Loucy (cell line): ENCODE measurements around the gene COG8.

Experiments
- EZH2phosphoT487 ChIP-seq: fragments of 200-600 bp; IDR thresholded peaks from 2 replicates; pipeline ENCODE4 v1.6.1; 2018; ENCODE audit warnings: antibody characterized with exemption, mild to moderate bottlenecking, moderate library complexity, borderline replicate concordance
- TF ChIP-seq, protein P1 (sequence below): fragments of 200-600 bp; sonication (generic); conservative IDR thresholded peaks from 2 replicates; pipeline ENCODE4 v1.5.1; 2014; ENCODE audit warnings: mild to moderate bottlenecking, antibody characterized with exemption, low read length

DNA sequence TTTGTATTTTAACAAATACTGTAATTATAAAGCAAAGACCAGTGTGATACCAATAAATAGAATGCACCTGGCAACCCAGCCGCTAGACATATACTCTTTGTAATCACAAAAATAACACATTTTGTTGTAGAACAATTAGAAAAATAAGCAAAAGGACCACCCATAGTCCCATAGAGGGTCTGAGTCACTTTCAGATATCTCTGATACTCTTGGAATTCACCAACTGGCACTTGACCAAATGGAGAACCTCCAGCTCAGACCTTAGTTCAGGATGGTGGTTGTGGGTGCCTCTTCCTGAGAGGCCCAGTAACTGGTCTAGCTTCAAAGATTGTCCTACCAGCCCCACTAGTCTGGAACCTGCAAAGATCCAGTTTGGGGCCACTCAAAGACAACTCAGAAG is 47.2 kb upstream of the COG8 start:
- TF ChIP-seq, protein P1, sequence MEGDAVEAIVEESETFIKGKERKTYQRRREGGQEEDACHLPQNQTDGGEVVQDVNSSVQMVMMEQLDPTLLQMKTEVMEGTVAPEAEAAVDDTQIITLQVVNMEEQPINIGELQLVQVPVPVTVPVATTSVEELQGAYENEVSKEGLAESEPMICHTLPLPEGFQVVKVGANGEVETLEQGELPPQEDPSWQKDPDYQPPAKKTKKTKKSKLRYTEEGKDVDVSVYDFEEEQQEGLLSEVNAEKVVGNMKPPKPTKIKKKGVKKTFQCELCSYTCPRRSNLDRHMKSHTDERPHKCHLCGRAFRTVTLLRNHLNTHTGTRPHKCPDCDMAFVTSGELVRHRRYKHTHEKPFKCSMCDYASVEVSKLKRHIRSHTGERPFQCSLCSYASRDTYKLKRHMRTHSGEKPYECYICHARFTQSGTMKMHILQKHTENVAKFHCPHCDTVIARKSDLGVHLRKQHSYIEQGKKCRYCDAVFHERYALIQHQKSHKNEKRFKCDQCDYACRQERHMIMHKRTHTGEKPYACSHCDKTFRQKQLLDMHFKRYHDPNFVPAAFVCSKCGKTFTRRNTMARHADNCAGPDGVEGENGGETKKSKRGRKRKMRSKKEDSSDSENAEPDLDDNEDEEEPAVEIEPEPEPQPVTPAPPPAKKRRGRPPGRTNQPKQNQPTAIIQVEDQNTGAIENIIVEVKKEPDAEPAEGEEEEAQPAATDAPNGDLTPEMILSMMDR: no peak
- no peak for TF ChIP-seq EZH2phosphoT487
